IMR-90 (cell line): ENCODE measurements around the gene CBL. TPM values are rescaled to one million over a fixed set of nuclear protein-coding genes. Genes with fewer than 3 reads are reported as not detected.

Experiments
- ATAC-seq: fragments of 200-7000 bp; cut with Tn5 transposase; 2 replicates; pipeline ENCODE4 v1.9.1; 2020; ENCODE audit warnings: low read depth, mild to moderate bottlenecking, moderate library complexity
- BruUV-seq: library from RNA; stranded (reverse); fragments of 400-500 nt; replicated peaks from 2 replicates; lab custom pipeline; 2021; lab: Mats Ljungman, UMichigan
- CTCF ChIA-PET: fragments of 300-600 bp; formaldehyde crosslinking; extraction: SDS; loops from one replicate; lab custom pipeline; 2021; ENCODE audit warnings: antibody characterized with exemption; lab: Yijun Ruan, JAX
- POLR2A ChIA-PET: fragments of 300-600 bp; sonication (Branson Sonifier 250); formaldehyde crosslinking; loops from one replicate; lab custom pipeline; 2022; ENCODE audit warnings: antibody characterized with exemption; ENCODE audit not compliant: unreplicated experiment; lab: Charles Lee
- DNase-seq: peaks from one replicate; pipeline ENCODE4 v3.0.0; 2013
- H2AFZ ChIP-seq: replicated peaks from 2 replicates; pipeline ENCODE3; 2013; ENCODE audit warnings: low read length, mild to moderate bottlenecking; ENCODE audit not compliant: poor library complexity
- H2AK5ac ChIP-seq: 2 replicates; pipeline ENCODE4 v1.6.1; 2013; ENCODE audit warnings: low read depth, low read length, inconsistent platforms
- H2AK9ac ChIP-seq: replicated peaks from 2 replicates; pipeline ENCODE3; 2013; ENCODE audit warnings: mild to moderate bottlenecking, low read depth, low read length, moderate library complexity; ENCODE audit not compliant: poor library complexity
- H2BK120ac ChIP-seq: 2 replicates; pipeline ENCODE4 v1.6.1; 2013; ENCODE audit warnings: low read depth, low read length, inconsistent platforms
- H2BK15ac ChIP-seq: 3 replicates; pipeline ENCODE4 v1.6.1; 2013; ENCODE audit warnings: low read depth, low read length, inconsistent platforms
- H2BK20ac ChIP-seq: 2 replicates; pipeline ENCODE4 v1.6.1; 2013; ENCODE audit warnings: low read depth, mild to moderate bottlenecking, inconsistent platforms, low read length, moderate library complexity
- H2BK5ac ChIP-seq: 2 replicates; pipeline ENCODE4 v1.6.1; 2013; ENCODE audit warnings: mild to moderate bottlenecking, low read depth, low read length, inconsistent platforms; ENCODE audit not compliant: poor library complexity, severe bottlenecking
- H3K14ac ChIP-seq: replicated peaks from 2 replicates; pipeline ENCODE4 v1.6.1; 2013; ENCODE audit warnings: low read depth, low read length, inconsistent platforms
- H3K18ac ChIP-seq: 2 replicates; pipeline ENCODE4 v1.6.1; 2013; ENCODE audit warnings: low read depth, low read length, control low read depth
- H3K23ac ChIP-seq: 2 replicates; pipeline ENCODE4 v1.6.1; 2013; ENCODE audit warnings: low read depth, low read length, inconsistent platforms
- H3K27ac ChIP-seq: 2 replicates; pipeline ENCODE4 v1.5.1; 2013; ENCODE audit warnings: mild to moderate bottlenecking, control low read depth, low read length; ENCODE audit not compliant: insufficient read depth
- H3K27me3 ChIP-seq: 2 replicates; pipeline ENCODE4 v1.6.1; 2013; ENCODE audit warnings: low read length; ENCODE audit not compliant: control insufficient read depth, insufficient read depth
- H3K36me3 ChIP-seq: 2 replicates; pipeline ENCODE4 v1.6.1; 2013; ENCODE audit warnings: low read length, mixed read lengths; ENCODE audit not compliant: control insufficient read depth, insufficient read depth
- H3K4ac ChIP-seq: 2 replicates; pipeline ENCODE4 v1.6.1; 2013; ENCODE audit warnings: low read depth, low read length, inconsistent platforms
- H3K4me1 ChIP-seq: 2 replicates; pipeline ENCODE4 v1.6.1; 2013; ENCODE audit warnings: low read length, mixed read lengths; ENCODE audit not compliant: control insufficient read depth, insufficient read depth
- H3K4me2 ChIP-seq: 2 replicates; pipeline ENCODE4 v1.6.1; 2013; ENCODE audit warnings: low read depth, mild to moderate bottlenecking, control low read depth, low read length, moderate library complexity
- H3K4me3 ChIP-seq: 2 replicates; pipeline ENCODE4 v1.5.1; 2013; ENCODE audit warnings: low read depth, mild to moderate bottlenecking, control low read depth, low read length, moderate library complexity; ENCODE audit not compliant: insufficient read depth
- H3K56ac ChIP-seq: 2 replicates; pipeline ENCODE4 v1.6.1; 2013; ENCODE audit warnings: low read length, inconsistent platforms; ENCODE audit not compliant: insufficient read depth; ENCODE audit errors: extremely low read depth
- H3K79me1 ChIP-seq, 2 experiments: 2 replicates each; pipeline ENCODE4 v1.6.1; 2013; ENCODE audit warnings: low read length in 2 of 2, inconsistent platforms in 1 of 2, low read depth in 1 of 2
- H3K9ac ChIP-seq: 2 replicates; pipeline ENCODE4 v1.6.1; 2013; ENCODE audit warnings: low read depth, low read length, control low read depth
- H3K9me1 ChIP-seq: 2 replicates; pipeline ENCODE4 v1.6.1; 2013; ENCODE audit warnings: low read length, inconsistent platforms; ENCODE audit not compliant: insufficient read depth
- H3K9me3 ChIP-seq: 2 replicates; pipeline ENCODE4 v1.6.1; 2013; ENCODE audit warnings: low read length; ENCODE audit not compliant: control insufficient read depth, insufficient read depth
- H4K20me1 ChIP-seq: 2 replicates; pipeline ENCODE4 v1.6.1; 2013; ENCODE audit warnings: low read length, inconsistent platforms; ENCODE audit not compliant: insufficient read depth
- H4K5ac ChIP-seq: 2 replicates; pipeline ENCODE4 v1.6.1; 2013; ENCODE audit warnings: mild to moderate bottlenecking, low read depth, low read length, control low read depth
- H4K8ac ChIP-seq, 2 experiments: 2 replicates each; pipeline ENCODE4 v1.6.1; 2013; ENCODE audit warnings: low read depth in 2 of 2, low read length in 2 of 2, control low read depth in 1 of 2, inconsistent platforms in 1 of 2
- H4K91ac ChIP-seq: 2 replicates; pipeline ENCODE4 v1.6.1; 2013; ENCODE audit warnings: low read depth, low read length, inconsistent platforms; ENCODE audit not compliant: insufficient read depth
- CEBPB ChIP-seq: IDR thresholded peaks from 2 replicates; pipeline ENCODE4 v1.6.1; 2012; ENCODE audit warnings: low read depth, low read length, improper control_type of control experiment
- CHD1 ChIP-seq: IDR thresholded peaks from 2 replicates; pipeline ENCODE4 v1.6.1; 2012; ENCODE audit warnings: low read depth, low read length, improper control_type of control experiment
- ELK1 ChIP-seq: fragments of 150-350 bp; IDR thresholded peaks from 2 replicates; pipeline ENCODE4 v1.6.1; 2016; ENCODE audit warnings: low read depth, mild to moderate bottlenecking, low read length, moderate library complexity, borderline replicate concordance
- MAFK ChIP-seq: IDR thresholded peaks from 2 replicates; pipeline ENCODE4 v1.6.1; 2012; ENCODE audit warnings: low read depth, low read length, improper control_type of control experiment
- NFE2L2 ChIP-seq: fragments of 150-350 bp; IDR thresholded peaks from 2 replicates; pipeline ENCODE4 v1.6.1; 2016; ENCODE audit warnings: low read depth, mild to moderate bottlenecking, low read length
- POLR2A ChIP-seq: IDR thresholded peaks from 2 replicates; pipeline ENCODE4 v1.6.1; 2012; ENCODE audit warnings: mild to moderate bottlenecking, low read depth, low read length
- RCOR1 ChIP-seq: IDR thresholded peaks from 2 replicates; pipeline ENCODE4 v1.6.1; 2012; ENCODE audit warnings: mild to moderate bottlenecking, low read length, improper control_type of control experiment; ENCODE audit not compliant: insufficient replicate concordance
- SMC3 ChIP-seq: fragments of 150-350 bp; IDR thresholded peaks from 2 replicates; pipeline ENCODE4 v1.6.1; 2016; ENCODE audit warnings: low read depth, mild to moderate bottlenecking, antibody characterized with exemption, low read length, moderate library complexity
- USF2 ChIP-seq: fragments of 150-350 bp; IDR thresholded peaks from 2 replicates; pipeline ENCODE4 v1.6.1; 2017; ENCODE audit warnings: mild to moderate bottlenecking, antibody characterized with exemption, low read length, low read depth
- WGBS, 2 experiments: methylation state at CpG; one replicate each; pipeline versions ENCODE4 v1.1.5 to v1.1.7; 2013; ENCODE audit warnings: missing lambda C conversion rate in 2 of 2; ENCODE audit not compliant: insufficient read length in 1 of 2; ENCODE audit errors: extremely low coverage in 2 of 2; 5-methylcytosine and 5-hydroxymethylcytosine counted together
- dilution Hi-C: fragments of 300-500 bp; cut with HindIII; formaldehyde crosslinking; loops from one replicate; pipeline ENCODE4 v1.14.3; 2018; ENCODE audit warnings: low sequenced_read_pairs; ENCODE audit not compliant: unreplicated experiment
- in situ Hi-C: fragments of 300-500 bp; cut with MboI; formaldehyde crosslinking; loops from 3 replicates; pipeline ENCODE4 v1.14.3; 2019; ENCODE audit warnings: low sequenced_read_pairs, inconsistent platforms, mixed read lengths
- intact Hi-C: fragments of 100-400 bp; cut with micrococcal nuclease; formaldehyde crosslinking; loops from 2 replicates; pipeline ENCODE4 v1.10.0; 2022
- polyA plus RNA-seq, 3 experiments: library from polyadenylated mRNA; depleted of rRNA; stranded (reverse); fragments of >200 nt; gene quantifications; 2 replicates each; pipeline ENCODE4 v1.2.3, GENCODE V29; 2012; ENCODE audit warnings: low replicate concordance in 1 of 3
- total RNA-seq: library from RNA; depleted of rRNA; stranded (reverse); fragments of >200 nt; gene quantifications from 2 replicates; pipeline ENCODE4 v1.2.3, GENCODE V29; 2012

CBL gene
- total and polyA plus RNA-seq, 2 of the 4 experiments (the other 2 are of a cell fraction), result 6.1 to 11.8 TPM

- CTCF ChIA-PET, result interaction anchor here (0.8 to 1.6 kb wide), 2 partner anchors 77 to 267 kb away, joined by 3 to 8 read pairs; no protein-coding TSS in a partner anchor
These were observed 1.3 kb downstream of the CBL start for GRCh38 chr11:119207415-119207960.

More at GRCh38 chr11:119207415-119207960, 1.3 kb downstream of the CBL start:
- Histone ChIP-seq H2BK120ac (no peak overlapping the region), H2BK5ac (peak overlapping the region; percentile 97), H4K20me1 (peaks cover 30% of the 10 kb centered on the region), H3K4me1 (peaks cover 5% of the 10 kb centered on the region), H4K5ac (no peak overlapping the region; the same call in 1 of the 2 replicates), H3K4ac (peak overlapping the region; percentile 92; the same call in 1 of the 2 replicates), H3K27me3 (no peaks in the 10 kb centered on the region), H2AK9ac (no peak overlapping the region), H3K4me2 (peak overlapping the region; percentile 92), H3K18ac (peak overlapping the region; percentile 65; the same call in 1 of the 2 replicates), H4K91ac (no peak overlapping the region), H2BK20ac (no peak overlapping the region), H3K36me3 (no peaks in the 10 kb centered on the region), H3K79me1 (peaks cover 6 to 30% of the 10 kb centered on the region in 2 experiments; a peak in 3 of 4 replicates), H3K9me1 (peaks cover 9% of the 10 kb centered on the region), H3K23ac (peak overlapping the region; percentile 52), H3K56ac (peak overlapping the region; percentile 92; the same call in 1 of the 2 replicates), H3K9me3 (no peaks in the 10 kb centered on the region), H2AFZ (no peak overlapping the region), H2BK15ac (no peak overlapping the region; the same call in 2 of the 3 replicates), H3K4me3 (peak overlapping the region; percentile 100), H3K9ac (peak overlapping the region; percentile 98; the same call in 1 of the 2 replicates), H3K14ac (peak overlapping the region; percentile 88; the same call in 1 of the 2 replicates), H2AK5ac (no peak overlapping the region; the same call in 1 of the 2 replicates), H3K27ac (no peak overlapping the region), H4K8ac (no peak overlapping the region)
- TF ChIP-seq MAFK (no peak), RCOR1 (no peak), POLR2A (no peak), CEBPB (no peak), SMC3 (no peak), NFE2L2 (no peak), CHD1 (no peak), USF2 (no peak), ELK1 (no peak)
- BruUV-seq, result no TSS peak
- POLR2A ChIA-PET, result no interaction called here
- WGBS, 2 experiments, result no CpG with 5 or more reads among the region's 11 CpGs
- no peak for ATAC-seq
- dilution Hi-C loops (no loop called here), intact Hi-C loops (loop anchor here (5.0 kb wide), 1 partner anchor 55 kb away; no protein-coding TSS in a partner anchor), in situ Hi-C loops (no loop called here)
- no peak for DNase-seq
